Suprapubic skin (tissue), 4 donors: ENCODE measurements around the gene TRAPPC3.

Experiments used
- EP300 ChIP-seq: sonication (generic); formaldehyde crosslinking; IDR thresholded peaks from one replicate; pipeline ENCODE4 v1.6.1; 2017; ENCODE audit warnings: antibody characterized with exemption
- POLR2A ChIP-seq, 2 donors: fragments of 450-650 bp; IDR thresholded peaks; one replicate each; pipeline ENCODE4 v1.6.1; 2017; ENCODE audit warnings: antibody characterized with exemption in 2 of 2, mild to moderate bottlenecking in 2 of 2, moderate library complexity in 2 of 2
- POLR2AphosphoS5 ChIP-seq, 3 donors: sonication (generic); formaldehyde crosslinking; IDR thresholded peaks; one replicate each; pipeline ENCODE4 v1.6.1; 2017; ENCODE audit warnings: antibody characterized with exemption in 3 of 3
- TF ChIP-seq, protein P1 (sequence below), 2 donors: fragments of 200-600 bp in 1 of 2; fragments of 450-650 bp in 1 of 2; sonication (generic) in 1 of 2; IDR thresholded peaks; one replicate each; pipeline ENCODE4 v1.5.1; 2016 to 2019; ENCODE audit warnings: antibody characterized with exemption in 2 of 2, mild to moderate bottlenecking in 1 of 2, moderate library complexity in 1 of 2

DNA sequence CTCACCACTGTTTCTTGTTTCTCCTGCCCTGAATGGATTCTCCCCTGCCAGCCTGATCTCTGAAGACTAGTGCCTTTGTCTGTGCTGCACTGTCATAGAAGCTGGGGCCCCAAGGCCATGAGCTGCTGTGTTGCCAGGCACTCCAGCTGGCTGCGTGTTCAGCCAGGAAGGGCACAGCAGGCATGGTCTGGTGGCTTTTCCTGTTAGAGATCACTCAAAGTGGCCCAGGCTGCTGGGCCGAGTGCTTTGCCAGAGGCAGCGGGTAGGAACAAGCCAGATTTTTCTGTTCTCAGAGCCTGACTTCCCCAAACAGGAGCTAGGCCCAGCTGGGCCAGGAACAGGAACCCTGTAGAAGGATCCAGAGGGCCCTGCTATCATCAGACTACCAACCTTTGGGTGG lies 55.4 kb downstream of the TRAPPC3 start:
- TF ChIP-seq, protein P1, sequence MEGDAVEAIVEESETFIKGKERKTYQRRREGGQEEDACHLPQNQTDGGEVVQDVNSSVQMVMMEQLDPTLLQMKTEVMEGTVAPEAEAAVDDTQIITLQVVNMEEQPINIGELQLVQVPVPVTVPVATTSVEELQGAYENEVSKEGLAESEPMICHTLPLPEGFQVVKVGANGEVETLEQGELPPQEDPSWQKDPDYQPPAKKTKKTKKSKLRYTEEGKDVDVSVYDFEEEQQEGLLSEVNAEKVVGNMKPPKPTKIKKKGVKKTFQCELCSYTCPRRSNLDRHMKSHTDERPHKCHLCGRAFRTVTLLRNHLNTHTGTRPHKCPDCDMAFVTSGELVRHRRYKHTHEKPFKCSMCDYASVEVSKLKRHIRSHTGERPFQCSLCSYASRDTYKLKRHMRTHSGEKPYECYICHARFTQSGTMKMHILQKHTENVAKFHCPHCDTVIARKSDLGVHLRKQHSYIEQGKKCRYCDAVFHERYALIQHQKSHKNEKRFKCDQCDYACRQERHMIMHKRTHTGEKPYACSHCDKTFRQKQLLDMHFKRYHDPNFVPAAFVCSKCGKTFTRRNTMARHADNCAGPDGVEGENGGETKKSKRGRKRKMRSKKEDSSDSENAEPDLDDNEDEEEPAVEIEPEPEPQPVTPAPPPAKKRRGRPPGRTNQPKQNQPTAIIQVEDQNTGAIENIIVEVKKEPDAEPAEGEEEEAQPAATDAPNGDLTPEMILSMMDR (IDR thresholded peaks at IDR 0.05) = no peak
- no peak for TF ChIP-seq POLR2A (IDR thresholded peaks at IDR 0.05)
- no peak for TF ChIP-seq POLR2AphosphoS5 (IDR thresholded peaks at IDR 0.05)
- TF ChIP-seq EP300 = no peak
